Neural progenitor cell (in vitro differentiated cells): ENCODE results near the gene PEX5L.

Experiments used
- CTCF ChIP-seq: fragments of 200-600 bp; sonication (generic); IDR thresholded peaks from 2 replicates; pipeline ENCODE4 v1.5.1; 2017; ENCODE audit warnings: antibody characterized with exemption, mild to moderate bottlenecking
- EZH2 ChIP-seq: fragments of 200-600 bp; sonication (generic); IDR thresholded peaks from 2 replicates; pipeline ENCODE4 v1.6.1; 2017; ENCODE audit warnings: antibody characterized with exemption, mild to moderate bottlenecking, moderate library complexity
- EZH2phosphoT487 ChIP-seq: fragments of 200-600 bp; sonication (generic); IDR thresholded peaks from 2 replicates; pipeline ENCODE4 v1.6.1; 2017; ENCODE audit warnings: antibody characterized with exemption

- no peak for TF ChIP-seq CTCF
- TF ChIP-seq EZH2: no peak
- TF ChIP-seq EZH2phosphoT487: no peak
Measured at GRCh38 chr3:180011927-180012326, 24.8 kb downstream of the PEX5L start.
